ENCODE results near the gene HEBP1.

- TF ChIP-seq CTCF (IDR thresholded peaks at IDR 0.05; ENCODE audit: low read depth, low read length) = no peak
- TF ChIP-seq EZH2phosphoT487 (IDR thresholded peaks at IDR 0.05; ENCODE audit: low read depth) = no peak
These were observed 41.2 kb downstream of the HEBP1 start for GRCh38 chr12:12958886-12959285.

Data from OCI-LY3 (cell line).